ENCODE measurements around the gene ARFGAP1.

DNA sequence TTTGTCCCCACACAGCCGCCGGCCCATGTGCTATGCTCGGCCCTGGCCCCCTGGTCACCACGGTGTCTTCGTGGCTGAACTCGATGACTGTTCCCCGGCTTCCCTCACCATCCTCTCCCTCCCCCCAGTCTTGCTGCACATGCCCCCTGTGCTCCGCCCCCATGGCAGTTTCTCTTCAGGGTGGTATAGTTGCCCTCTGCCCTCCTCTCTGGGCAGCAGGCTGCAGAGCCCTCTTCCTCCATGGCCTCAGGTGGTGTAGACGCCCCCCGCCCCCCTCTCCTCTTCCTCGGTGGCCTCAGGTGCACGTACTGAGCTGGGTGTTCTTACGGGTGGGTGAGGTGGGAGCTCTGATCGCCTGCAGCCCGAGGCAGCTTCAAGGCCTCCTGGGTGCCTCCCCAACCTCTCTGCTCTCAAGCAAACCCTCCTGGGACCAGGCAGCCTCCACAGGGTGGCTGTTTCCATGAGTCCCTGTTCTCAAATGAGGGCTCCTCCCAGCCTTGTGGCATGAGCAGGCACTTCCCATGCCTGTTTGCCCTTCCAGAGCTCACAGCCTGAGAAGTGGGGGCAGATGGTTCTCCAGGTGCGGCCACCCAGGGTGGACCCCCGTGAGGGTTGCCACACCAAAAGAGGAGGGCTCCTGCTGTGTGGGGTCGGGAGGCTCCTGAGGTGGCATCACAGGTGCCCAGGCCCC lies 45.1 kb downstream of the ARFGAP1 start:
- TF ChIP-seq POLR2A (IDR thresholded peaks at IDR 0.05; ENCODE audit: low read length) (no peak), GATA1 (IDR thresholded peaks at IDR 0.05; ENCODE audit: low read depth, low read length) (no peak)

Data from erythroblast (primary cell).